ENCODE measurements around the gene DNAJA1.
A peak's percentile ranks its signal among the peaks of the same experiment; 100 is the strongest.
"Not testable (repeated sequence)": the region's sequence is repeated elsewhere in the genome, so short reads cannot be mapped to it uniquely, and the experiment has no call there.

DNAJA1 gene

GRCh38 chr9:33082538-33083326 lies 57.7 kb downstream of the DNAJA1 start:
- Histone ChIP-seq H4K91ac (ENCODE audit: low read length) (no peak overlapping the region), H4K8ac (ENCODE audit: low read length) (peak overlapping the region; percentile 71), H3K14ac (ENCODE audit: low read length in 2 of 2) (no peak overlapping the region), H3K27ac (ENCODE audit: low read length, poor library complexity, severe bottlenecking) (no peak overlapping the region), H2BK5ac (ENCODE audit: low read depth, low read length, poor library complexity, severe bottlenecking) (no peak overlapping the region), H2AFZ (ENCODE audit: low read depth, low read length) (no peak overlapping the region), H3K36me3 (ENCODE audit: control insufficient read depth in 1 of 2, insufficient read depth in 2 of 2, low read depth in 1 of 2, low read length in 2 of 2) (no peaks in the 10 kb centered on the region), H3K4me3 (ENCODE audit: insufficient read depth in 1 of 2, low read depth in 1 of 2, low read length in 2 of 2) (no peak overlapping the region), H3K18ac (ENCODE audit: low read depth in 1 of 2, low read length in 2 of 2) (no peak overlapping the region), H3K9me3 (ENCODE audit: control insufficient read depth, low read length) (no peaks in the 10 kb centered on the region), H3K4me2 (ENCODE audit: low read length, poor library complexity, severe bottlenecking) (no peak overlapping the region), H2BK15ac (ENCODE audit: low read depth, poor library complexity, severe bottlenecking) (no peak overlapping the region), H3K4ac (ENCODE audit: low read depth in 1 of 2, low read length in 2 of 2) (no peak overlapping the region), H3K27me3 (ENCODE audit: control insufficient read depth in 1 of 2, insufficient read depth in 1 of 2, low read length in 2 of 2) (no peaks in the 10 kb centered on the region), H3K9ac (ENCODE audit: low read length) (no peak overlapping the region), H2BK120ac (ENCODE audit: low read depth, low read length) (no peak overlapping the region), H3K79me1 (replicated peaks; ENCODE audit: low read length, poor library complexity, severe bottlenecking) (no peaks in the 10 kb centered on the region), H2AK5ac (ENCODE audit: low read length, severe bottlenecking) (no peak overlapping the region), H3K23ac (ENCODE audit: low read length in 2 of 2) (no peak overlapping the region), H2BK12ac (ENCODE audit: low read length in 2 of 2) (no peak overlapping the region), H3K4me1 (ENCODE audit: control insufficient read depth, insufficient read depth, low read depth, low read length) (peaks cover 3% of the 10 kb centered on the region)
- no peak for DNase-seq
- 73% methylated on average over 6 of the region's 8 CpGs for WGBS

GRCh38 chr9:33085672-33086071 lies 60.6 kb downstream of the DNAJA1 start:
- not testable (repeated sequence) for H4K91ac ChIP-seq (ENCODE audit: low read length); H3K27me3 ChIP-seq (ENCODE audit: control insufficient read depth in 1 of 2, insufficient read depth in 1 of 2, low read length in 2 of 2); H3K4ac ChIP-seq (ENCODE audit: low read depth in 1 of 2, low read length in 2 of 2); H3K18ac ChIP-seq (ENCODE audit: low read depth in 1 of 2, low read length in 2 of 2); H3K23ac ChIP-seq (ENCODE audit: low read length in 2 of 2); H2BK5ac ChIP-seq (ENCODE audit: low read depth, low read length, poor library complexity, severe bottlenecking); H3K36me3 ChIP-seq (ENCODE audit: control insufficient read depth in 1 of 2, insufficient read depth in 2 of 2, low read depth in 1 of 2, low read length in 2 of 2); H3K79me1 ChIP-seq (replicated peaks; ENCODE audit: low read length, poor library complexity, severe bottlenecking); H2BK12ac ChIP-seq (ENCODE audit: low read length in 2 of 2); H3K9ac ChIP-seq (ENCODE audit: low read length); H3K9me3 ChIP-seq (ENCODE audit: control insufficient read depth, low read length); DNase-seq; H3K4me1 ChIP-seq (ENCODE audit: control insufficient read depth, insufficient read depth, low read depth, low read length); H4K8ac ChIP-seq (ENCODE audit: low read length); H2BK120ac ChIP-seq (ENCODE audit: low read depth, low read length); H2AK5ac ChIP-seq (ENCODE audit: low read length, severe bottlenecking); H2BK15ac ChIP-seq (ENCODE audit: low read depth, poor library complexity, severe bottlenecking); H2AFZ ChIP-seq (ENCODE audit: low read depth, low read length); H3K14ac ChIP-seq (ENCODE audit: low read length in 2 of 2); H3K4me2 ChIP-seq (ENCODE audit: low read length, poor library complexity, severe bottlenecking); H3K4me3 ChIP-seq (ENCODE audit: insufficient read depth in 1 of 2, low read depth in 1 of 2, low read length in 2 of 2); H3K27ac ChIP-seq (ENCODE audit: low read length, poor library complexity, severe bottlenecking)
- WGBS, result 89% methylated on average over 8 of the region's 9 CpGs
